Panc1 (cell line): ENCODE data around the gene HCFC1R1. TPM values are rescaled to one million over a fixed set of nuclear protein-coding genes. Genes with fewer than 3 reads are reported as not detected.

Source experiments
- ATAC-seq: fragments of 200-7000 bp; cut with Tn5 transposase; 2 replicates; pipeline ENCODE4 v1.9.1; 2020; ENCODE audit warnings: mild to moderate bottlenecking, moderate library complexity
- BruUV-seq: library from RNA; stranded (reverse); fragments of 400-500 nt; replicated peaks from 2 replicates; lab custom pipeline; 2021; lab: Mats Ljungman, UMichigan
- CTCF ChIA-PET: fragments of 300-600 bp; sonication (Branson Sonifier 250); formaldehyde crosslinking; loops from one replicate; lab custom pipeline; 2022; ENCODE audit warnings: antibody characterized with exemption; lab: Charles Lee
- POLR2A ChIA-PET: fragments of 300-600 bp; sonication (Branson Sonifier 250); formaldehyde crosslinking; loops from one replicate; lab custom pipeline; 2022; ENCODE audit warnings: antibody characterized with exemption; lab: Charles Lee
- DNase-seq: peaks from one replicate; pipeline ENCODE4 v3.0.0-alpha.2; 2010; ENCODE audit warnings: low read depth, low spot score
- H3K27ac ChIP-seq: 2 replicates; pipeline ENCODE4 v1.5.1; 2011; ENCODE audit warnings: mild to moderate bottlenecking, low read length, inconsistent platforms
- H3K27me3 ChIP-seq: fragments of 200-500 bp; sonication (Bioruptor generic); 2 replicates; pipeline ENCODE4 v1.6.0; 2014; ENCODE audit warnings: low read length, inconsistent platforms; ENCODE audit not compliant: control insufficient read depth, insufficient read depth
- H3K36me3 ChIP-seq: fragments of 200-500 bp; sonication (Bioruptor generic); 2 replicates; pipeline ENCODE4 v1.5.1; 2014; ENCODE audit warnings: inconsistent platforms, mild to moderate bottlenecking, low read length, moderate library complexity; ENCODE audit not compliant: control insufficient read depth, insufficient read depth
- H3K4me1 ChIP-seq: 2 replicates; pipeline ENCODE4 v1.5.1; 2011; ENCODE audit warnings: inconsistent platforms, mild to moderate bottlenecking, low read length, moderate library complexity; ENCODE audit not compliant: control insufficient read depth, insufficient read depth
- H3K4me3 ChIP-seq, 2 experiments: 2 replicates each; pipeline ENCODE4 v1.5.1; 2011 to 2012; ENCODE audit warnings: low read depth in 2 of 2, low read length in 2 of 2, mild to moderate bottlenecking in 2 of 2, inconsistent platforms in 1 of 2, moderate library complexity in 1 of 2
- H3K9me3 ChIP-seq: fragments of 200-500 bp; sonication (Bioruptor generic); 2 replicates; pipeline ENCODE4 v1.5.1; 2014; ENCODE audit warnings: low read depth, mild to moderate bottlenecking, inconsistent platforms, low read length, moderate library complexity; ENCODE audit not compliant: control insufficient read depth, insufficient read depth
- CTCF ChIP-seq: fragments of 450-650 bp; IDR thresholded peaks from 2 replicates; pipeline ENCODE4 v1.5.1; 2017; ENCODE audit warnings: mild to moderate bottlenecking
- POLR2AphosphoS5 ChIP-seq: IDR thresholded peaks from 2 replicates; pipeline ENCODE4 v1.6.1; 2012; ENCODE audit warnings: mild to moderate bottlenecking, low read depth, low read length, moderate library complexity
- REST ChIP-seq, 2 experiments: IDR thresholded peaks; 2 replicates each; pipeline ENCODE4 v1.6.1; 2011 to 2012; ENCODE audit warnings: low read depth in 2 of 2, control low read depth in 1 of 2, low read length in 1 of 2, mild to moderate bottlenecking in 1 of 2, moderate library complexity in 1 of 2; ENCODE audit not compliant: insufficient read depth in 1 of 2
- SIN3A ChIP-seq: IDR thresholded peaks from 2 replicates; pipeline ENCODE4 v1.6.1; 2012; ENCODE audit warnings: low read depth, mild to moderate bottlenecking, low read length, moderate library complexity, borderline replicate concordance; ENCODE audit not compliant: insufficient read depth
- TCF7L2 ChIP-seq: IDR thresholded peaks from 2 replicates; pipeline ENCODE4 v1.6.1; 2011; ENCODE audit warnings: mild to moderate bottlenecking, low read depth, low read length, inconsistent platforms
- in situ Hi-C: cut with HindIII; loops from 2 replicates; pipeline ENCODE4 v1.10.0; 2016; ENCODE audit warnings: low sequenced_read_pairs, low pct_unique_long_range_greater_than_20kb
- intact Hi-C: fragments of 100-400 bp; cut with micrococcal nuclease; formaldehyde crosslinking; loops from one replicate; pipeline ENCODE4 v1.10.0; 2022; ENCODE audit not compliant: unreplicated experiment
- total RNA-seq: library from RNA; stranded (reverse); gene quantifications from one replicate; pipeline ENCODE4 v1.2.1, GENCODE V29; 2021; ENCODE audit not compliant: unreplicated experiment

HCFC1R1 gene
- total RNA-seq, 1 experiment from 2014 or later, result 67.3 TPM

GRCh38 chr16:3003582-3004270 is 20.0 kb downstream of the HCFC1R1 start:
- in situ Hi-C loops (no loop called here), intact Hi-C loops (no loop called here)
- no peaks in the 10 kb centered on the region for H3K36me3 ChIP-seq
- H3K27me3 ChIP-seq, result no peaks in the 10 kb centered on the region
- POLR2A ChIA-PET, result no interaction called here
- H3K27ac ChIP-seq, result peak overlapping the region; percentile 69
- peaks cover 25% of the 10 kb centered on the region for H3K4me1 ChIP-seq
- BruUV-seq, result no TSS peak
- CTCF ChIA-PET, result interaction anchor here (0.7 to 1.2 kb wide), 4 partner anchors 16 to 27 kb away, joined by 3 to 11 read pairs (median 4); partner anchors contain the start of gene TNFRSF12A
- TF ChIP-seq SIN3A (0 out of 2 replicates have a peak, but pooled peaks have one; percentile 33), REST (IDR thresholded peaks at IDR 0.05; ENCODE audit: insufficient read depth in 1 of 2, low read depth in 2 of 2, low read length in 1 of 2) (peak in 1 of 2 experiments; percentile 7; a peak in 1 of 4 replicates), CTCF (peak; percentile 92), POLR2AphosphoS5 (peak; percentile 51; the same call in 1 of the 2 replicates), TCF7L2 (no peak)
- H3K9me3 ChIP-seq, result no peaks in the 10 kb centered on the region
- ATAC-seq, result peak; percentile 97
- peak; percentile 98 for DNase-seq
- H3K4me3 ChIP-seq, result peak overlapping the region; percentile 36 to 37

GRCh38 chr16:3001316-3001715 is 22.4 kb downstream of the HCFC1R1 start:
- Histone ChIP-seq H3K27me3 (no peaks in the 10 kb centered on the region), H3K9me3 (no peaks in the 10 kb centered on the region), H3K36me3 (no peaks in the 10 kb centered on the region), H3K4me3 (no peak overlapping the region), H3K27ac (no peak overlapping the region), H3K4me1 (peaks cover 6% of the 10 kb centered on the region)
- ATAC-seq (no peak), DNase-seq (no peak)
- ChIA-PET POLR2A (interaction anchor here (0.6 kb wide), 1 partner anchor 20 kb away, joined by 5 read pairs; no protein-coding TSS in a partner anchor), CTCF (interaction anchor here (0.6 kb wide), 1 partner anchor 27 kb away, joined by 3 read pairs; no protein-coding TSS in a partner anchor)
- BruUV-seq, result no TSS peak
- no peak for TF ChIP-seq CTCF
- no peak for TF ChIP-seq POLR2AphosphoS5
- no peak for TF ChIP-seq TCF7L2
- no peak for TF ChIP-seq SIN3A
- no peak for TF ChIP-seq REST (IDR thresholded peaks at IDR 0.05; ENCODE audit: insufficient read depth in 1 of 2, low read depth in 2 of 2, low read length in 1 of 2)
- in situ Hi-C loops (no loop called here), intact Hi-C loops (no loop called here)
